Left ventricle myocardium inferior (tissue), 1 donor: ENCODE results near the gene DHTKD1. TPM values are rescaled to one million over a fixed set of nuclear protein-coding genes. Genes with fewer than 3 reads are reported as not detected.

ENCODE experiments used
- DNase-seq: peaks from one replicate; pipeline ENCODE4 v3.0.0-alpha.2; 2020
- H3K27ac ChIP-seq: fragments of 200-600 bp; replicated peaks from 2 replicates; pipeline ENCODE4 v1.8.0; 2021
- H3K27me3 ChIP-seq: fragments of 200-600 bp; 2 replicates; pipeline ENCODE4 v1.8.0; 2021; ENCODE audit warnings: low read depth
- H3K36me3 ChIP-seq: fragments of 200-600 bp; 2 replicates; pipeline ENCODE4 v1.8.0; 2021
- H3K4me1 ChIP-seq: fragments of 200-600 bp; 2 replicates; pipeline ENCODE4 v1.8.0; 2021
- H3K4me3 ChIP-seq: fragments of 200-600 bp; 2 replicates; pipeline ENCODE4 v1.8.0; 2021; ENCODE audit warnings: mild to moderate bottlenecking, moderate library complexity
- H3K9me3 ChIP-seq: fragments of 200-600 bp; replicated peaks from 2 replicates; pipeline ENCODE4 v1.8.0; 2021
- intact Hi-C: fragments of 100-400 bp; cut with micrococcal nuclease; formaldehyde crosslinking; loops from one replicate; pipeline ENCODE4 v1.11.0; 2022
- total RNA-seq: library from RNA; stranded (reverse); fragmentation: NEBNext Ultra II Directional; extraction: Animal tissue kit (Norgen Biotek cat#: 25700); gene quantifications from one replicate; pipeline ENCODE4 v1.2.1, GENCODE V29; 2021
- TF ChIP-seq, protein P1 (sequence below): fragments of 200-600 bp; IDR thresholded peaks from 2 replicates; pipeline ENCODE4 v1.8.0; 2021; ENCODE audit warnings: antibody characterized with exemption, mild to moderate bottlenecking, borderline replicate concordance
- donor health status: DM: no; HTN: yes; CAD: no; lungs with severe emphysema.

Gene DHTKD1
- total RNA-seq, 1 donor from 2014 or later, result 31.7 TPM

DNA sequence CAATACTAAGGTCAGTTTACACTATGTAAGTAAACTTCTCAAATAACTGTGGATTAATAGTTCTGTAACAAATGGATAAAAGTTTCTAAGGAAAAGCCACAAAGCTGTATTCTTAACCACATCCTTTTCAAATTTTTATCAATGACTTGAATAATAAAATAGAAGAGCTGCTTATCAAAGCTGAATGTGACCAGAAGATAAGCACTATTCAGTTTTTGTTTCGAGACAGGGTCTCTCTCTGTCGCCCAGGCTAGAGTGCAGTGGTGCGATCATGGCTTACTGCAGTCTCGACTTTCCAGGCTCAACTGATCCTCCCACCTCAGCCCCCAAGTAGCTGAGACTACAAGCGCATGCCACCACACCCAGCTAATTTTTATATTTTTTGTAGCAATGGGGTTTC is 43.2 kb upstream of the DHTKD1 start:
- TF ChIP-seq, protein P1, sequence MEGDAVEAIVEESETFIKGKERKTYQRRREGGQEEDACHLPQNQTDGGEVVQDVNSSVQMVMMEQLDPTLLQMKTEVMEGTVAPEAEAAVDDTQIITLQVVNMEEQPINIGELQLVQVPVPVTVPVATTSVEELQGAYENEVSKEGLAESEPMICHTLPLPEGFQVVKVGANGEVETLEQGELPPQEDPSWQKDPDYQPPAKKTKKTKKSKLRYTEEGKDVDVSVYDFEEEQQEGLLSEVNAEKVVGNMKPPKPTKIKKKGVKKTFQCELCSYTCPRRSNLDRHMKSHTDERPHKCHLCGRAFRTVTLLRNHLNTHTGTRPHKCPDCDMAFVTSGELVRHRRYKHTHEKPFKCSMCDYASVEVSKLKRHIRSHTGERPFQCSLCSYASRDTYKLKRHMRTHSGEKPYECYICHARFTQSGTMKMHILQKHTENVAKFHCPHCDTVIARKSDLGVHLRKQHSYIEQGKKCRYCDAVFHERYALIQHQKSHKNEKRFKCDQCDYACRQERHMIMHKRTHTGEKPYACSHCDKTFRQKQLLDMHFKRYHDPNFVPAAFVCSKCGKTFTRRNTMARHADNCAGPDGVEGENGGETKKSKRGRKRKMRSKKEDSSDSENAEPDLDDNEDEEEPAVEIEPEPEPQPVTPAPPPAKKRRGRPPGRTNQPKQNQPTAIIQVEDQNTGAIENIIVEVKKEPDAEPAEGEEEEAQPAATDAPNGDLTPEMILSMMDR, result no peak
- intact Hi-C loops, result no loop called here
- Histone ChIP-seq H3K36me3 (peaks cover 32% of the 10 kb centered on the region), H3K4me3 (no peak overlapping the region), H3K4me1 (no peaks in the 10 kb centered on the region), H3K27ac (no peak overlapping the region), H3K9me3 (no peaks in the 10 kb centered on the region), H3K27me3 (no peaks in the 10 kb centered on the region)
- no peak for DNase-seq

DNA sequence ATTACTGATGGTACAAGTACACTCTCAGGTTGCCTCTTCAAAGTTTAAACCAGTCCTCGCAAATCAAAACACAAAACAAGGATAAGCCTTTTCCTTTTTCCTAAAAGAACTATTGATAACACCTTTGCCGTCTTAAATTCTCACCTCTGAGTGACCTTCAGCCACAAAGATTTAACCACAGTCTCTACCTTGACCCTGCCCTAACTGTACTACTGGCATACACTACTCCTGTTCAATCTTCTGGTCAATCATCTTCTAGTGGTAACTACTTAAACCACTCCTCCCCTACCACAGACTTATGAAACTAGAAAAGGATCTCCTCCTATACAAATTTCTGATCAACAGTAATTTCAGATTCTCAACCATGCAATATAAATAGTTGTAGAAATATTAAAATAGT is 41.2 kb upstream of the DHTKD1 start:
- H3K27ac ChIP-seq, result no peak overlapping the region
- no peak for DNase-seq
- intact Hi-C loops, result no loop called here
- no peaks in the 10 kb centered on the region for H3K27me3 ChIP-seq
- TF ChIP-seq, protein P1, result no peak
- H3K4me3 ChIP-seq, result no peak overlapping the region
- no peaks in the 10 kb centered on the region for H3K4me1 ChIP-seq
- H3K36me3 ChIP-seq, result peaks cover 43% of the 10 kb centered on the region
- no peaks in the 10 kb centered on the region for H3K9me3 ChIP-seq

DNA sequence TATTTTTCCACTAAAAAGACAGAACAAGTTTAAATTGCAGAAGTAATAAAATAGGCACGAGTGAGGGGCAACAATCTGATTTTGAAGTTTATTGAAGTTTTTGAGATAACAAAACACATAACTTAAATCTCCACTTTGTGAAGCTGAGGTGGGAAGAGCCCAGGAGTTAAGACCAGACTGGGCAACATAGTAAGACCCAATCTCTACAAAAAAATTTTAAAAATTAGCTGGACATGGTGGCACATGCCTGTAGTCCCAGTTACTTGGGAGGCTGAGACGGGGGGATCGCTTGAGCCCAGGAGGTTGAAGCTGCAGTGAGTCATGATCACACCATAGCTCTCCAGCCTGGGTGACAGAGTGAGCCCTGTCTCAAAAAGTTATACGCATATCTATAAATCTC is 37.4 kb upstream of the DHTKD1 start:
- H3K27ac ChIP-seq, result no peak overlapping the region
- peaks cover 65% of the 10 kb centered on the region for H3K36me3 ChIP-seq
- no peak for DNase-seq
- TF ChIP-seq, protein P1, result no peak
- no peaks in the 10 kb centered on the region for H3K27me3 ChIP-seq
- no peaks in the 10 kb centered on the region for H3K4me1 ChIP-seq
- H3K9me3 ChIP-seq, result no peaks in the 10 kb centered on the region
- intact Hi-C loops, result no loop called here
- no peak overlapping the region for H3K4me3 ChIP-seq

DNA sequence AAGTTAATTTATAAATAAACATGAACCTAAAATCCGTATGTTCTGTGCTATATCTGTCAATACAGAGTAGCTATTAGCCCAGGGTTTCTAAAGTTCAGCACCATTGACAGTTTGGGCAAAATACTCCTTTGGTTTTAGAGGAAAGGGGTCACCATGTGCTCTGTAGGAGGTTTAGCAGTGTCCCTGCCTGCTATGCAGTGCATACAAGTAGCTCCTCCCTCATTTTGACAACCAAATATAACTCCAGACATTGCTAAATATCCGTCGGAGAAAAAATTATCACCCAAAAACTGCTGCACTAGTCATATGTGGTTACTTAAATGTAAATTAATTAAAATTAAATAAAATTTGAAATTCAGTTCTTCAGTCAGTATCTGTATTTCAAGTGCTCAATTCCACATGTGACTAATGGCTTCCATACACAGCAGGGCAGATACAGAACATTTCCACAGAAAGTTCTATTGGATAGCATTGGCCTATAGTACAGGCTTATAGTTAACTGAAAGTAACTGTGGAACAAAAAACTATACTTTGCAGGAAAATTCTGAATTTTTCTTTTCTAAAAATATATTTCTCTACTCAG is 32.6 kb upstream of the DHTKD1 start:
- H3K27ac ChIP-seq, result no peak overlapping the region
- intact Hi-C loops, result no loop called here
- no peaks in the 10 kb centered on the region for H3K9me3 ChIP-seq
- TF ChIP-seq, protein P1, result no peak
- H3K4me3 ChIP-seq, result no peak overlapping the region
- no peak for DNase-seq
- H3K27me3 ChIP-seq, result no peaks in the 10 kb centered on the region
- peaks cover 11% of the 10 kb centered on the region for H3K4me1 ChIP-seq
- H3K36me3 ChIP-seq, result peaks cover 37% of the 10 kb centered on the region

DNA sequence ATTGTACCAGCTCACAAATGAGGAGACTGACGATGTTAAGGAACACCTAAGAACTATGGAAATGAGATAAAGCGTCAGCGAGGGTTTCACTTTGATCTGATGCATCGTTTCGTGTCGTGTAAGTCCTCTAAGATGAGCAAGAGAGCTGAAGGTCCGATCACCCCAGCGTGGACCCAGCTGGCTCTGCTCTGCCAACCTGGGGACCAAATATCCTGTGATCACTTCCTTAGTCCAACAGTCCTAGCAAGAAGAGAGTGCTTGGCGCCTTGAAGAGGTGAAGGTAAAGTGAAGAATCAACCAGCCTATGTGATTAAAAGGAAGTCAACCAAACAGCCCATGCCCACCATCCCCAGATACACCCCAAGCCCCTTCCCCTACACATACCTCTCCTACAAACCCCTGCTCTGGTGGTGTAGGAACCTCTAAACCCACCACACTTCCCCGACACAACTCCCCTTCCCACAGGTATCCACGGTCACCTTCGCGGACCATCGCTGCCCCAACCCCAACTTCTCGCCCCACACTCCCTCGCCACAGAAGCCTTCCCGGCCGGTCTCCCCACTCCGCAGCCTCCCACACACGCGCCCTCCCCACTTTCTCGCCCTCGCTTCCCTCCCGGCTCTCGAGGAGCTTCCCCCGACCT is 26.9 kb upstream of the DHTKD1 start:
- peak overlapping the region; percentile 99 for H3K4me3 ChIP-seq
- TF ChIP-seq, protein P1, result no peak
- peaks cover 29% of the 10 kb centered on the region for H3K4me1 ChIP-seq
- no peaks in the 10 kb centered on the region for H3K27me3 ChIP-seq
- no peaks in the 10 kb centered on the region for H3K9me3 ChIP-seq
- no peaks in the 10 kb centered on the region for H3K36me3 ChIP-seq
- peak overlapping the region; percentile 99 for H3K27ac ChIP-seq
- intact Hi-C loops, result no loop called here
- no peak for DNase-seq
